Breast epithelium (tissue), 3 donors: ENCODE data around the gene GPR176.

Experiments
- POLR2A ChIP-seq: fragments of 450-650 bp; IDR thresholded peaks from one replicate; pipeline ENCODE4 v1.6.1; 2016; ENCODE audit warnings: antibody characterized with exemption, mild to moderate bottlenecking, moderate library complexity
- POLR2AphosphoS5 ChIP-seq, 3 donors: sonication (generic); formaldehyde crosslinking; IDR thresholded peaks; one replicate each; pipeline ENCODE4 v1.6.1; 2017; ENCODE audit warnings: antibody characterized with exemption in 3 of 3
- TF ChIP-seq, protein P1 (sequence below), 3 donors: fragments of 450-650 bp; IDR thresholded peaks; one replicate each; pipeline ENCODE4 v1.5.1; 2016 to 2017; ENCODE audit warnings: antibody characterized with exemption in 3 of 3, mild to moderate bottlenecking in 3 of 3, moderate library complexity in 3 of 3

DNA sequence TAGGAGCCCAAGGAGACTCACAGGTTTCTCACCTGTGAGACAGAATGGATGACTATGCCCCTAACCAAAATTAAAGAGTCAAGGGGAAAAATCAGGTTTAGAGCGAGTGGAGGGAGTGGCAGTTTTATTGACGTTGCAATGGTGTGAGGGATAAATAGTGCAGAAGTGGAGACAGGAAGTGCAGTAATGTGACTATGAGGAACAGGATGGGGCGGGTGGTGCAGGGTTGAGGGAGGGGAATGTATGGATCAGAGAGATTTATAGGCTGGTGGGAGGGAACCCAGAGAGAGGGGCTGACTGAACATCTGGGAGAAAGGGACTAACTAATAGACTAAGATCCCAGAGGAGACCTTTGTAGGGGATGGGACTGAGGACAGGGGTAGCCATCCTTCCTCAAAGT lies 40.3 kb upstream of the GPR176 start:
- TF ChIP-seq POLR2AphosphoS5 (IDR thresholded peaks at IDR 0.05) (no peak), POLR2A (no peak)
- TF ChIP-seq, protein P1, sequence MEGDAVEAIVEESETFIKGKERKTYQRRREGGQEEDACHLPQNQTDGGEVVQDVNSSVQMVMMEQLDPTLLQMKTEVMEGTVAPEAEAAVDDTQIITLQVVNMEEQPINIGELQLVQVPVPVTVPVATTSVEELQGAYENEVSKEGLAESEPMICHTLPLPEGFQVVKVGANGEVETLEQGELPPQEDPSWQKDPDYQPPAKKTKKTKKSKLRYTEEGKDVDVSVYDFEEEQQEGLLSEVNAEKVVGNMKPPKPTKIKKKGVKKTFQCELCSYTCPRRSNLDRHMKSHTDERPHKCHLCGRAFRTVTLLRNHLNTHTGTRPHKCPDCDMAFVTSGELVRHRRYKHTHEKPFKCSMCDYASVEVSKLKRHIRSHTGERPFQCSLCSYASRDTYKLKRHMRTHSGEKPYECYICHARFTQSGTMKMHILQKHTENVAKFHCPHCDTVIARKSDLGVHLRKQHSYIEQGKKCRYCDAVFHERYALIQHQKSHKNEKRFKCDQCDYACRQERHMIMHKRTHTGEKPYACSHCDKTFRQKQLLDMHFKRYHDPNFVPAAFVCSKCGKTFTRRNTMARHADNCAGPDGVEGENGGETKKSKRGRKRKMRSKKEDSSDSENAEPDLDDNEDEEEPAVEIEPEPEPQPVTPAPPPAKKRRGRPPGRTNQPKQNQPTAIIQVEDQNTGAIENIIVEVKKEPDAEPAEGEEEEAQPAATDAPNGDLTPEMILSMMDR (IDR thresholded peaks at IDR 0.05), result no peak
